ENCODE data around the gene CACNA1F.
A peak's percentile ranks its signal among the peaks of the same experiment; 100 is the strongest.
"Not testable (repeated sequence)": the region's sequence is repeated elsewhere in the genome, so short reads cannot be mapped to it uniquely, and the experiment has no call there.

The CACNA1F gene

DNA sequence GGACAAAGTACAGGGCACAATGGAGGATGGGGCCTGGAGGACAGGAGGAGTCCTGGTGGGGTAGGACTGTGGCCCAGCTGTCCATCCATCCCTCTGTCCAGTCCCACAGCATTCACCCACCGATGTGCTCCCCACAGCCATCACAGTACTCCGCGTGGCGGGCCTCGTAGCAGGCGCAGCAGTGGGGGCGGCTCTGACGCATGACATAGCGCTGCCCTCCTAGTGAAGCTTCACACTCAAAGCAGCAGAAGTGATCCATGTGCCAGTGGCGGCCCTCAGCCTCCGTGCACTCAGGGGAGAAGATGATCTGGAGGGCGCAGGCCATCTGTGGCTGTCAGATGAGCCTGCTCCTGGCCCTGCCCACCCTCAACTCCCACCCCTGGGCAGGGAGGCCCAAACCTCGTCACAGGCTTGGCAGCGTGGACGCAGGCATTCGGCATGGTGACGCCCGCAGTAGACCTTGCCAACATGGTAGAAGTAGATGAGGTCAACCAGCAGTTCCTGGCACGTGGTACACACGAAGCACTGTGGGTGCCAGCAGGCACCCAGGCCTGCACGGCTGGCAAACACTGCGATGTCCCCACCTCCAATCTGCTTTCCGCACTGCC is 55.2 kb downstream of the CACNA1F start:
- DNase-seq (ENCODE audit: low read depth in 2 of 3, low spot score in 1 of 3) = no peak

- DNase-seq (ENCODE audit: low read depth in 2 of 3, low spot score in 1 of 3) = no peak
Measured at GRCh38 chrX:49177338-49177833, 55.8 kb downstream of the CACNA1F start.

DNA sequence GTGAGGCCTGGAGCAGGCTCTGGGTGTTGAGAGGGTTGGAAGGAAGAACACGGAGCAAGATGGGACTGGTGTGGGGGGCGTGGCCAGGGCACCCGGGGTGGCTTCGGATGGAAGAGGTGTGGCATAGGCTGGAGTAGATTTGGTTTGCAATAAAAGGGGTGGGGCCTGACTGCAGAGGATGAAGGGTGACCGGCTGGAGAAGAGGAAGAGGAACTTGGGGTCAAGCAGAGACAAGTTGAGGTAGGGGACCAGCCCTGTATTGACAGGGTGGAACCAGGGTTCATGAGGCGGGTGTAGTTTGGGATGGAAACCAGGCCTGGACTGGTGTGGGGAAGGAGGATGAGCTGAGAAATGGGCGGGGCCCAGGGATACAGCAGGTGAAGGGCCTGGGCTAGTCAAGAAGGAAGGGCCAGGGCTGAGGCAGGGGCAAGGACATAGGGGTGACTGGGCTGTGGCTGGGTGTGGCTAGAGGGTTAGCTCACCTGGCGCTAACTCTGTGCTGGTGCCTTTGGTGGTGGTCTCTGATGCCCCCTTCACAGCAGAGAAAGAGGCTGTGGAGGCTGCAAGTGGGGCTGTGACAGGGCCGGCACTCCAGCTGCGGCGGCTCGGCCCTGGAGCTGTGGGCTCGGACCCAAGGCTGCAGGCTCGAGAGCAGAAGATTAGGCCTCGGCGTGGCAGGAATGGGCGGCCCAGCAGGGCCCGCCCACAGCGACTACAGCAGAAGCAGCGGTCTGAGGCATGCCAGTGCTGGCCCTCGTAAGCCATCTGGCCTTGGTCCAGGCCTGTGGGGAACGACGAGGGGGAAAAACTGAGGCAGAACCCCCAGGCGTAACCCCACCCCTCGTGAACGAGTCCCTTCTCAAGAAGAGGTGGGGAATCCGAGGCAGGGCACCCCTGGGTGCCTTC is 56.5 kb downstream of the CACNA1F start:
- DNase-seq (ENCODE audit: low read depth in 2 of 3, low spot score in 1 of 3) = no peak

DNA sequence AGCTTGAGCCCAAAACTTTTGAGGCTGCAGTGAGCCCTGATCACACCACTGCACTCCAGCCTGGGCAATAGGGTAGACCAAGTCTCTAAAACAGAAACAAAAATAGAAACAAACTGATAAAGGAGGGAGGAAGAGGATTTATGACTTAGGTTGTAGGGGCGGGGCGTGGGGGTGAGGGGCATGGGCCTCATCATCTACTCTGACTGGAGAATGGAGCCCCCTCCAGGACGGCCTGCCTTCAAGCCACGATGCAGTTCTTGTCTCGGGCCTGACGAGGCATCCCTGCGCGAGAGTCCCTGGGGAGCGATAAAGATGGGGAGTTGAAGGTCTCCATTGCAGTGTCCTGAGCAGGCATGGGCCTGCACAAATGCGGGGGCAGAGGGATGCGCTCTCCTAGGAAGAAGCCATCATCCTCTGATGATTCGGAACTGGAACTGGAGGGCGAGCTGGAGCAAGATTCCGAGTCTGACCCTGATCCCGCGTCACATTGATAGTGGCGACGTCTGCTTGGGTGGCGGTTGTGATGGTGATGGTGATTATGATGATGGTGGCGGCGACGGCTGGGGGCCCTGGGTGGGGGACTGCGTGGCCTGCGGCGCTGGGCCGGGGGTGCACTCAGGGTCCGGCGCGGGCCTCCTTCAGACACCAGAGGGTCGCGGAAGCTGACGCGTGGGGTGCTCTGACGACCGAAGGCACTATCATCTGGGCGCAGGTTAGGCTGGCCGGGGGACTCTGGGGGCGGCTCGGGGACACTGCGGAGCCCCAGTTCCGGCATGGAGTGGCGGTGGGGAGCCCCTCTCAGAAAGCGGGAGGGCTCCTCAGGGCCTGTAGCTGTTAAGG is 57.5 kb downstream of the CACNA1F start:
- no peak for DNase-seq (ENCODE audit: low read depth in 2 of 3, low spot score in 1 of 3)

DNA sequence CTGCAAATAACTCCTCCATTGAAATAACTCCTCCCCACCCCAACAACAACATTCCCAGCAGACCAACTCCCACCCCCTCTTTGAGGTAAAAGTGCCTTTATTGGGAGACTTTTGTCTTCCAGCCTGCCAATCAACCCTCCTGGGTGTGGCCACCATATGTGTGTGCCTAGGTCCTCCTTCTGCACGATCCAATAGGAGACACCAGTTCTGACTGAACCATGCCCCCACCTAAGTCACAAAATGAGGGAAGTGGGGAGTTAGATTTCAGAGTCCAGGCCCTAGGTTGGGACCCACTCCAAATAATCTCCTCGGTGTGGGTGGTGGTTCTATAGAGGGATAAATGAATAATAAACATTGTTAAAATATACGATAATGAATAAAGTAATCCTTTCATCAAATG is 58.4 kb downstream of the CACNA1F start:
- DNase-seq (ENCODE audit: low read depth in 2 of 3, low spot score in 1 of 3) = no peak

DNA sequence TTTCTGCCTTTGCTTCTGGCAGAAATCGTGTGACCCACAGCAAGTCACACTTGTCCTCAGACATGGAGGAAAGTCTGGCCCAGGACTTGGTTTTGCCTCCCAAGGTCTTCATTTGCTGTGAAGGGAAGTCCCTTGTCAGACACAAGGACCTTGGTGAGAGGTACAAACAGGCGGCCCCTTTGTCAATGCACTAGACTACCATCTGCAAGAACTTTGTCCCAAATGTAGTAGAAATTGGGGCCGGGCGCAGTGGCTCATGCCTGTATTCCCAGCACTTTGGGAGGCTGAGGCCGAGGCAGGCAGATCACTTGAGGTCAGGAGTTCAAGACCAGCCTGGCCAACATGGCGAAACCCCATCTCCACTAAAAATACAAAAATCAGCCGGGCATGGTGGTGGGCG is 59.6 kb downstream of the CACNA1F start:
- not testable (repeated sequence) for DNase-seq (ENCODE audit: low read depth in 2 of 3, low spot score in 1 of 3)

DNA sequence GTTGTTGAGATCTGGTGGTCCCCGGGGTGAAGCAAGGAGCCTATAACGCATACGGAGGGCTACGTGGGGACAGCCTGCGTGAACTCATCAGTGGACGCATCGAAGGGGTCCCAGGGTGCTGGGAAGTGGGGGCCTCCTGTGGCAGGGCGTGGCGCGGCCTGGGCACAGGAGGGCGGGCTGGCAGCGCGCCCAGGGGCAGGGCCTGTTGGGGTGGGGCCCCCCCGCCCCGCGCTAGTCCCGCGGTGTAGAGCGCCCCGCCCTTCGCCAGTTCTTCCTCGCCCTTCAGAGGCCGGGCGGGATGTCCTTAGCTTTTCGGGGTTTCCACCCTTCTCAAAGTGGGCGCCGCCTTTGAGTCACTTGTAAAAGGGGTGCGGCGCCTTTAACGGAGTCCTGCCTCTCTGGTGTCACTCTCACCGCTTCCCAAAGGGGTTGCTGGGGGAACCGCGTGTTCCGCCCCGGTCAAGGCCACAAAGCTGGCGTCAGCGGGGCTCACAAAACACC is 60.8 kb downstream of the CACNA1F start:
- DNase-seq (ENCODE audit: low read depth in 2 of 3, low spot score in 1 of 3) = peak in 2 of 3 donors; percentile 59 to 61

DNA sequence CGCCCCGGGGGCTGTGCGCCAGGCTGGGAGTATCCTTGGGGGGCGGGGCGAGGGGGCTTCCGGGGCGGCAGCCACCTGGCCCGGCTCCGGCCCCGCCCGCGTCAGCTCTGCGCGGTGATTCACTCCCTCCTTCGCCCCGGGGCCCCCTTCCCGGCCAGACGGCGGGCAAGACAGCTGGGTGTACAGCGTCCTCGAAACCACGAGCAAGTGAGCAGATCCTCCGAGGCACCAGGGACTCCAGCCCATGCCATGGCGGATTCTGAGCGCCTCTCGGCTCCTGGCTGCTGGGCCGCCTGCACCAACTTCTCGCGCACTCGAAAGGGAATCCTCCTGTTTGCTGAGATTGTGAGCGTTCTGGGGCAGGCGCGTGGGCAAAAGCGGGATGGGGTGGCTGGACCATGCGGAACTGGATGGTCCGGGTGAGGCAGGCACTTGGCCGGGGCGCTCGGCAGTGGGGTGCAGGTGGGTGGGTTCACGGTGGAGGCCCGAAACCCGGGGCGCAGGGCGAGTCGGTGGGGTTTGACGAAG is 61.3 kb downstream of the CACNA1F start, which contains the start of gene PLP2:
TSS of gene PLP2 (plus strand) at position 147 of the 528 bp plus-strand sequence. CDS start at position 250, 103 bp downstream.
- DNase-seq (ENCODE audit: low read depth in 2 of 3, low spot score in 1 of 3) = peak in 2 of 3 donors; percentile 62 to 64

- DNase-seq (ENCODE audit: low read depth in 2 of 3, low spot score in 1 of 3) = no peak
Measured at GRCh38 chrX:49167740-49168108, 65.4 kb downstream of the CACNA1F start.

DNA sequence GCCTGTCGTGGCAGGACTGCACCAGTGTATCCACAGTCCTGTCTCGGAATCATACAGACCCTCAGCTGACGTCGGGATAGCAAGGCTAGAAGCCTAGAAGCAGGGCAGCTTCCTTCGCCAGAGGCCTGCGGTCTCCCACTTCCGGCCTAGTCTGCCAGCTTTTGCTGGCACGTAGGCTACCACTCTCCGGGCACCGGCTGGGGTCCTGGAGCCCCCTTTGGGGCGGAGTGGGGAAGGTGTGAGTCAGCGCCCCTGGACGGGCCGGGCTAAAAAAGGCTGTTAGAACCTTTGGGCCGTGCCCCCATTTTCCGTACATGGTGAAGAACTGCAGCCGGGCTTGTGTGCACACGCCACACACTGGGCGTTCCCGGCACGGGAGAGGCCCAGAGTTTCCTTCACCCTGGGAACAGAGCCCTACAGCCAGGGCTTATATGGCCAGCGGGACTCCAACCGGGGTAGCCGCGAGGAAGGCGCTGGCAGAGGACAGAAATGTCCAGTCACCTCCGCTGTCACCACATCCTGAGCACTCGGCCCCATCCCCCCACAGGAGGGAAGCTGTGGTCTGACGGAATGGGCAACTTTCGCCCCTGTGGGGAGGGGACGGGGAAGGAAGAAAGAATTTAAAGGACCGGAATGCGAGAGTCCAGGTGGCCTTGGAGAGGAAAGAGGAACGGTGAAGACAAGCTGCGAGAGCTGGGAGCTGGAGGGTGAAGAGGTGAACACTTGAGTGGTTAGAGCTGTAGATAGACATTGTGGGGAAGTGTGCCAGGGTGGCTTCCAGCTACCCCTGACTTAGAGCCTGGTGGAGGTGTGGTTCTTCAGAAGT is 66.0 kb downstream of the CACNA1F start:
- DNase-seq (ENCODE audit: low read depth in 2 of 3, low spot score in 1 of 3) = peak in 1 of 3 donors; percentile 47

DNA sequence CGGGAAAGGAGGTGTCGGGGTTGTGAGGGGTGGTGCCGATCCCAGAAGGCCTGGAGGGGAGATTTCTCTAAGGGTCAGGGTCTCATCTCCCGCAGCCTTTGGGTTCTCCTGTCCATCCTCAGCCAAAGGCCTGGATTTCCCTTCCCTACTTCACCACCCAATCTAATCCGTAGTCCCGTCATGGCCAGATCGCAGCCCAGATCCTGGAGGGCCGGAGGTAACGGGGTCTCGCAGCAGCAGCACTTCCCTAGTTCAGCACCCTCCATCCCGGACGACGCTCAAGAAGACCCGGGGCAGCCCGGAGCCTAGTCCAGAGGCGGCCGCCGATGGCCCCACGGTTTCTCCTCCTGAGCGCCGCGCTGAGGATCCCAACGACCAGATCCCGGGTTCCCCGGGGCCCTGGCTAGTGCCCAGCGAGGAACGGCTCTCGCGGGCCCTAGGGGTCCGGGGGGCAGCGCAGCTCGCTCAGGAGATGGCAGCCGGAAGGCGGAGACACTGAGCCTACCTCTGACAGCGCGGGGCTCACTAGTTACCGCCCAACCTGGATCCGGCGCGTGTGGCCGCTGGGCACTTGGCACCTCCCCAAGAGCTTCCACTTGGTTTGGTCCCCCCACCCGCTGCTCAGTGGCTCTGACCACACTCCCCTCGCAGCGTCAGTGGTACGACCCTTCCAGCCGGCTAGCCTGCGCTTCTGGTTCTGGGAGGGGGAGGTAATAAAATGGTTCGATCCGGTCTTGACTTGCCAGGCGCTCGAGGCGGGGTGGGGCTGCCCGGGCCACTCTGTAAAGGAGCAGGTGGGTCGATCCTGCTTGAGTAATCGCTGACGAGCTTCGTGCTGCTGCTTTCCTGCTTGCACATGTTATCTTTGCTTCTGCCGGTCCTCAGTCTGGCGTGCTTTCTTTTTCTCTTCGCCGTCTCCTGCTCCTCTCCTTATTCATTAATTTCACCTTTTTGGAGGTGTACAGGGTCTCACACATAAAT is 66.9 kb downstream of the CACNA1F start:
- DNase-seq (ENCODE audit: low read depth in 2 of 3, low spot score in 1 of 3) = peak; percentile 51 to 68 (median 58)

DNA sequence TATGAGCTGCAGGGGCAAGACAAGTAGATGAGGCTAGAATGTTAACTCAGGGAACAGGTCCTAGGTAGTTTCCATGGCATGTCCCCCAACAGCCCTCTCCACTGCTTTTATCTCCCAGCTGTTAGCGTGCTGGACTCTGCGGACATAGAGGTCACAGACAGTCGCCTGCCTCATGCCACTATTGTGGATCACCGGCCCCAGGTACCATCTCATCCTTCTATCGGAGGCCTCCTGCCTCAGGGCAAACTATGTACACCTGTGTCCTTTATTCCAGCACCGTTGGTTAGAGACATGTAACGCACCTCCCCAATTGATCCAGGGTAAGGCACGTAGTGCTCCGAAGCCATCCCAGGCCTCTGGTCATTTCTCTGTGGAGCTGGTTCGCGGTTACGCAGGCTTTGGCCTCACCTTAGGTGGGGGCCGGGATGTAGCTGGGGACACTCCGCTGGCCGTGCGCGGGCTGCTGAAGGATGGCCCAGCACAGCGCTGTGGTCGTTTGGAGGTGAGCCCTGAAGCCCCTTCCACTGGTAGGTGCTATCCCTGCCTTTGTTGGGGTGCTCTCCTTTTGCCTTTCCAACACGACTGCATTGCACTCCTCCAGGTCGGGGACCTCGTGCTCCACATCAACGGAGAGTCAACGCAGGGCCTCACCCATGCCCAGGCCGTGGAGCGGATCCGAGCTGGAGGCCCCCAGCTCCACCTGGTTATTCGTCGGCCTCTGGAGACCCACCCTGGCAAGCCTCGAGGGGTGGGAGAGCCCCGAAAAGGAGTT is 68.4 kb downstream of the CACNA1F start:
- DNase-seq (ENCODE audit: low read depth in 2 of 3, low spot score in 1 of 3) = no peak

DNA sequence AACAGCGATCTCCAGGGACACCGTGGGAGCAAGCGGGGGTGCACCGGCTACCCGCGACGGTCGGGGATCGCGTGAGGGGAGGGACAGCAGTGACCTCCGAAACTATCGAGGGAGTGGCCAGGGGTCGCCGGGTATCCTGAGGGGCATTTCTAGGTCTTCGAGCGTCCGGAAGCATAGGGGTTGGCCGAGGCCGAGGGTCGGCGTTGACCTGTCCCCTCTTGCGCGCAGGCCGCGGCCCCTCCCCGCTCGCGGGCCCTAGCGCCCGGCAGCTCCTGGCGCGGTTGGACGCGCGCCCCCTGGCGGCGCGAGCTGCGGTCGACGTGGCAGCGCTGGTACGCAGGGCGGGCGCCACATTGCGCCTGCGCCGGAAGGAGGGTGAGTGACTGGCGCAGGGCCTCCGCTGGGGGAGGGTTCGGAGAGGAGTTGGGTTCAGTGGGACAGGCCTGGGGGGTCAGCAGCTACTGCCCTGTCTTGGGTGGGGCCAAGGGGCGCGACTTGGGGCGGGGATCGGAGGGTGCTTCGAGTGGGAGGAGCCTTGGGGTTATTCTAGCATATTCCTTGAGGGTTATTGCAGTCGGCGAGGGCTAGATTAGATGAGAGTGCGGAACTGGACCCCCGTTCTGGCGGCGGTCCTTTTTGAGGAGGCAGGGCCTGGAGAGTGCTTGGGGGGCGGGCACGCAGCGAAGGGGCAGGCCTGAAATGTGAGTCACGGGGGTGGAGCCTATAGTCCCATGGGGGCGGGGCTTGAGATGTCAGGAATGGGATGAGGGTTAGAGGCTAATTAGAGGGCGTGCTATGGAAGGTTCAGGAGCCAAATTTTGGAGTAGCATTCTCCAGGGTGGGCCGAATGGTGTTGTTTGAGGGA is 69.4 kb downstream of the CACNA1F start:
- peak; percentile 55 to 69 (median 67) for DNase-seq (ENCODE audit: low read depth in 2 of 3, low spot score in 1 of 3)

- no peak for DNase-seq (ENCODE audit: low read depth in 2 of 3, low spot score in 1 of 3)
Measured at GRCh38 chrX:49162620-49163019, 70.5 kb downstream of the CACNA1F start, which contains the start of gene MAGIX. TSS of gene MAGIX (plus strand) at chrX:49162758. CDS start at chrX:49162890, 132 bp downstream.

GRCh38 chrX:49161632-49162031 is 71.5 kb downstream of the CACNA1F start:
- DNase-seq (ENCODE audit: low read depth in 2 of 3, low spot score in 1 of 3) = no peak

- DNase-seq (ENCODE audit: low read depth in 2 of 3, low spot score in 1 of 3) = no peak
Measured at GRCh38 chrX:49160908-49161307, 72.2 kb downstream of the CACNA1F start.

DNA sequence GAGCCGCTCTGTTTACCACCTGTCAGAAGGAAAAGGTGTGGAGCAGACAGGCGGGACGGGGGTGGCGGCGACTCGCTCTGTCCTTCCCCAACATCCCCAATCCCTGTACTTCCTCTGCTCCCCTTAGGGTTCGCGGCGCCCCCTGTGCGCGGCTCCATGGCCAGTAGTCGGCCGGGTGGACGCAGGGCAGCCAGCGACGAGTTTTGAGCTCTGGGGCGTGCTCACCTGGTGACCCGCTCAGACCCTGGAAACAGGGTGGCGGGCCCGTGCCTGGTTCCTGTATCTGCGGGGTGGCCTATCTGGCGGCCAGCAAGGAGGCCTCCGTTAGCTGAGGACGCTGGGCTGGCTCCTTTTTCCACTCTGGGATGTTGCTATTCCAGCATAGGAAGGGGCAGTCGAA is 75.9 kb downstream of the CACNA1F start:
- no peak for DNase-seq (ENCODE audit: low read depth in 2 of 3, low spot score in 1 of 3)
